ENCODE results near the gene DAP3.
"Not testable (repeated sequence)": the region's sequence is repeated elsewhere in the genome, so short reads cannot be mapped to it uniquely, and the experiment has no call there.

Gene DAP3

DNA sequence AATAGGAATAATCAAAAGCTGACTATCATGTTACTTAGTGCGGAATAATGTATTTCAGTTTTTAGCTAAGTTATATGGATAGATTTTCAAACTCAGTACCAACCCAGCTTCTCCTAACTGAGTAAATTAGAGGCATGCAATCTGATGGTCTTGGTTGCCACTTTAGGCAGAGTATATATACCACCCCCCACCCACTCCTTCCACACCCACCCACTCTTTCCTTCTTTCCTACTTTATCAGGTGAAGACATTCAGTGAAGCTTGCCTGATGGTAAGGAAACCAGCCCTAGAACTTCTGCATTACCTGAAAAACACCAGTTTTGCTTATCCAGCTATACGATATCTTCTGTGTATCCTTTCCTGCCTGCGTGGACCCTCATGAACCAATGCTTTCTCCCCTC, 36.3 kb downstream of the DAP3 start:
- no peak for DNase-seq

DNA sequence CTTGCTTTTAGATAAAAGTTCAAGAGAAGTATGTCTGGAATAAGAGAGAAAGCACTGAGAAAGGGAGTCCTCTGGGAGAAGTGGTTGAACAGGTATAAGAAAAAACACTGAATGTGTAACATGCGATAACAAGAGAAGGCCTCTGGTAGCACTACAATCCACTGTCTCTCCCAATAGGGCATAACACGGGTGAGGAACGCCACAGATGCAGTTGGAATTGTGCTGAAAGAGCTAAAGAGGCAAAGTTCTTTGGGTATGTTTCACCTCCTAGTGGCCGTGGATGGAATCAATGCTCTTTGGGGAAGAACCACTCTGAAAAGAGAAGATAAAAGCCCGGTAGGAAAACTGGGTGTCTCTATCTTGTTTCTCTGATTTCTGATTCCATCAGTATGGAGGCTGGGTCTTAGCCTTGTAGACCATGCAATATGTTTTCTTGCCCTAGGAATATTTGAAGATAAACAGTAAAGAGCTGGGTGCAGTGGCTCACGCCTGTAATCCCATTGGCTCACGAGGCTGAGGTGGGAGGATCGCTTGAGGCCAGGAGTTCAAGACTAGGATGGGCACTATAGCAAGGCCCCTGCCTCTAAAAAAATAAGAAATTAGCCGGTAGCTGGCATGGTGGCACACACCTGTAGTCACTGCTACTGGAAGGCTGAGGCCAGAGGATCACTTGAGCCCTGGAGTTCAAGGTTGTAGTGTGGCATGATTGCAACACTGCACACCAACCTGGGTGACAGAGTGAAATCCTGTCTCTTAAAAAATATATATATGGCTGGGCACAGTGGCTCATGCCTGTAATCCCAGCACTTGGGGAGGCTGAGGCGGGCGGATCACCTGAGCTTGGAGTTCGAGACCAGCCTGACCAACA, 40.4 kb downstream of the DAP3 start:
- peak; percentile 42 for DNase-seq

DNA sequence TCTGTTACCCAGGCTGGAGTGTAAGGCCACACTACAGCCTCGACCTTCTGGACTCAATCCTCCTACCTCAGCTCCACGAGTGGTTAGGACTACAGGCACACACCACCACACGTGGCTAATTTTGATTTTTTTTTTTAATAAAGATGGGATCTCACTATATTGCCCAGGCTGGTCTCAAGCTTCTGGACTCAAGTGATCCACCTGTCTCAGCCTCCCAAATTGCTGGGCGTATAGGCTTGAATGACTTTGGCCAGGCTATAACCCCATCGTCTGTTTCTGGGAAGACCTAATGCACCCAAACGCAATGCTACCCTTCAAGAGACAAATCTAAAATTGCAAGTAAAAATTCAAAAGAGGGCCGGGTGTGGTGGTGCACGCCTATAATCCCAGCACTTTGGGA, 52.1 kb downstream of the DAP3 start:
- no peak for DNase-seq

DNA sequence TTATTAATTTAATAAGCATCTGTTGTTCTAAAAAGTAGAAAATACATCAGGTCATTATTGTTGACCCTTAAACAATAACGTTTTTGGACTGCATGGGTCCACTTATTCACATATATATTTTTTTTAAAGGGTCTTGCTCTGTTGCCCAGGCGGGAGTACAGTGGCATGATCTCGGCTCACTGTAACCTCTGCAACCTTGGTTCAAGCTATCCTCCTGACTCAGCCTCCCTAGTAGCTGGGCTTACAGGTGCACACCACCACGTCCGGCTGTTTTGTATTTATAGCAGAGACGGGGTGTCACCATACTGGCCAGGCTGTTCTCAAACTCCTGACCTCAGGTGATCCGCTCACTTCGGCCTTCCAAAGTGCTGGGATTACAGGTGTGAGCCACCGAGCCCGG, 53.0 kb downstream of the DAP3 start:
- no peak for DNase-seq

DNA sequence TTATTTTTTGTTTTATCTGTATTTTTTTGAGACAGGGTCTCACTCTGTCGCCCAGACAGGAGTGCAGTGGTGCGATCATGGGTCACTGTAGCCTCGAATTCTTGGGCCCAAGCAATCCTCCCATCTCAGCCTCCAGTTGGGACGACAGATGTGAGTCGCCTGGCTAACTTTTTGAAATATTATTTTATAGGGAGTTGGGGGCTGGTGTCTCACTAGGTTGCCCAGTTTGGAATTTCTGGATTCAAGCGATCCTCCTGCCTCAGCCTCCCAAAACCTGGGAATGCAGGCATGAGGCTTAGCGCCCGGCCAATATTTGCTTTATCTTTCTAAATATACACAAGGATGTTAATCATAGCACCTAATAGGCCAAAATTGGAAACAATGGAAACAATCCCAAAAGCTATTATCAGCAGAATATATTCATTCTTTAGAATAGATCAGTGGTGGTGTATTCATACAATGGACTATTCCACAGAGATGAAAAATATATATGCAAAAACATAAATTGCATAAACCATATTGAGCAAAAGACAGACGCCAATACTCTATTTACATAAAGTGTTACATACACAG, 55.9 kb downstream of the DAP3 start:
- no peak for DNase-seq

DNA sequence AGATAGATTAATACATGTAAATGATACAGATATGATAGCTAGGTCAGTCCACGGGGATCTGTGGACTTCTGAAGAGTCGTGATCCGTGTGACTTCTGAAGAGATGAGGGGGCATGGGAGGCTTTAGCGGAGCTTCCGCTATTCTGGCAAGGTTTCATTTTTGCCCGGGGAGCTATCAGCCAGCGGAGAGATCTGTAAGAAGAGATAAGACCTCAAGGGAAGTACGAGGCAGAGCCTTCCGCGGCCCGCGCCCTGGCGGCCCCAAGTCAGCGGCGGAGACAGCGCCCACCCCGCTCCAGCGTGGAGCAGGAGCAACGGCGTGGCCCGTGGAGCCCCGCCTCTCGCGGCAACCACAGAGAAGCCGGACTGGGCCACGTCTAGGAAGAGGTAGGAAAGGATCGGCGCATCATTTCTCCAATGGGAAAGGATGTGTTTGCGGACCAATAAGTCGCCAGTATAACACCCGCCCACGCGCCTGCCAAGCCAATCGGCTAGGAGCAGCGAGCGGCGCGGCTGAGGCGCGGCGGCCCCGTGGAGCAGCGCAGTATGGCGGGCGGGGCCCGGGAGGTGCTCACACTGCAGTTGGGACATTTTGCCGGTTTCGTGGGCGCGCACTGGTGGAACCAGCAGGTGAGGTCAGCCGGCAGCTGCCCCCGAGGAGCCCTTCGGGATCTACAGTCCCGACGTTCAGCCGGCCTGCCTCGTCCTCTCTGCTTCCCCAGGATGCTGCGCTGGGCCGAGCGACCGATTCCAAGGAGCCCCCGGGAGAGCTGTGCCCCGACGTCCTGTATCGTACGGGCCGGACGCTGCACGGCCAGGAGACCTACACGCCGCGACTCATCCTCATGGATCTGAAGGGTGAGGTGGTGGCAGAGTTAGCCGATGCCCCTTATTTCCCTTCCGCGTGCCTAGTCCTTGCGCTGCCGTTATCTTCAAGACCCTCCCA, 56.7 kb downstream of the DAP3 start:
- DNase-seq: peak; percentile 98

DNA sequence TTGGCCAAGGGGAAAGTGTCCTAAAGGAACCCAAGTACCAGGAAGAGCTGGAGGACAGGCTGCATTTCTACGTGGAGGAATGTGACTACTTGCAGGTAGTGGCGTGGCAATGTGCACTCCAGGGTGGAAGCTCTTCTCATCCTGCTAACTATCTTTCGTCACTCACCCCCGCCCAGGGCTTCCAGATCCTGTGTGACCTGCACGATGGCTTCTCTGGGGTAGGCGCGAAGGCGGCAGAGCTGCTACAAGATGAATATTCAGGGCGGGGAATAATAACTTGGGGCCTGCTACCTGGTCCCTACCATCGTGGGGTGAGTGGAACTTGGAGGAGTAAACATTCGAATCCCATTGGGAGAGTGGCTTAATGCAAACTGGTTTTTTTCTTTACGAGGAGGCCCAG, 58.7 kb downstream of the DAP3 start:
- not testable (repeated sequence) for DNase-seq

DNA sequence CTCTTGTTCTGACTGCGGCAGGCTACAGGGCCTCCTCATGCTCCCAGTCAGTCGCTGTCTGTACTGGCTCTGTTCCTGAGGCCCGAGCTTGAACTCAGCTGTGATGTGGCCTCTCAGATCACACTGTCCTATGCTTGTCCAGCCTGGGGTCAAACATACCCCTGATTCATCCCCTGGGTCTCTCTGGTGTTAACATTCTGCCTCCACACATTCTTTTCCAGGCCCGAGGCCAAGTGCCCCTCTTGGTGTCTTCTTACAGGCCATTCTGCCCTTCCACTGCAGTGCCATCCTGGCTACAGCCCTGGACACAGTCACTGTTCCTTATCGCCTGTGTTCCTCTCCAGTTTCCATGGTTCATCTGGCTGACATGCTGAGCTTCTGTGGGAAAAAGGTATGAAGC, 59.2 kb downstream of the DAP3 start:
- DNase-seq: not testable (repeated sequence)

DNA sequence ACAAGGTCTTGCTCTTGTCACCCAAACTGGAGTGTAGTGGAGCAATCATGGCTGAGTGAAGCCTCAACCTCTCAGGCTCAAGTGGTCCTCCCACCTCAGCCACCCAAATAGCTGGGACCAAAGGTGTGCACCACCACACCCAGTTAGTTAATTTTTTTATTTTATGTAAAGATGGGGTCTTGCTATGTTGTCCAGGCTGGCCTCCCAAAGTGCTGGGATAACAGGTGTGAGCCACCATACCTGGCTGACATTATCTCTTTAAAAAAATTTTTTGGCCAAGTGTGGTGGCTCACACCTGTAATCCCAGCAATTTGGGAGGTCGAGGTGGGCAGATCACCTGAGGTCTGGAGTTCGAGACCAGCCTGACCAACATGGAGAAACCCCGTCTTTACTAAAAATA, 70.1 kb downstream of the DAP3 start:
- DNase-seq: not testable (repeated sequence)

DNA sequence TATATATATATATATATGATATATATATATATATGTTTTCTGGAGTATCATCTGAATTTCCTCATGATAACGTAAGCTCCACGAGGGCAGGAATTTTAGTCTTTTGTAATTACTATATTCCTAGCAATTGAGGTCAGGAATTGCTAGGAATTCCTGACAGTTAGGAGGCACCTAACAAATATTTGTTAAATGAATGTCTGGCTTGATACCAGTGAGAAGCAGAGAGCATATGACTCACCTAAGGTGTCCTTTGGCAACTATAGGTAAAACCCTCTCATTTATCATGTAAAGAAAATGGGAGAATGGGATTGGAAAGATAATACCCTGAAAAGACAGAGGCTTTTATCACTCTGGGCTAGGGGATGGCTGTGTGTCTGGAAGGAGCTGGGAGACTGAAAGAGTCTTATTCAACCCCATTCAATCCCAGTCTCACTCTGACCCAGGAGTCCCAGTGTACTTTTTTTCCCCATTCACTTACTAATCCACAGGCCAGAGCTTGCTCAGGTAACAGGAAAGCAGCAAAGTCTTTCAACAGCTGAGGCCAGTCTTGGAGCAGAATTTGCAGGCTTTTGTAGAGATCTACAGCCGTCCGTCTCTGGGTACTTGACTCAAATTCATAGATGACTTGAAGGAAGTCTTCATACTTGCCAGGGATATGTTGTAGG, 71.2 kb downstream of the DAP3 start:
- DNase-seq: no peak

DNA sequence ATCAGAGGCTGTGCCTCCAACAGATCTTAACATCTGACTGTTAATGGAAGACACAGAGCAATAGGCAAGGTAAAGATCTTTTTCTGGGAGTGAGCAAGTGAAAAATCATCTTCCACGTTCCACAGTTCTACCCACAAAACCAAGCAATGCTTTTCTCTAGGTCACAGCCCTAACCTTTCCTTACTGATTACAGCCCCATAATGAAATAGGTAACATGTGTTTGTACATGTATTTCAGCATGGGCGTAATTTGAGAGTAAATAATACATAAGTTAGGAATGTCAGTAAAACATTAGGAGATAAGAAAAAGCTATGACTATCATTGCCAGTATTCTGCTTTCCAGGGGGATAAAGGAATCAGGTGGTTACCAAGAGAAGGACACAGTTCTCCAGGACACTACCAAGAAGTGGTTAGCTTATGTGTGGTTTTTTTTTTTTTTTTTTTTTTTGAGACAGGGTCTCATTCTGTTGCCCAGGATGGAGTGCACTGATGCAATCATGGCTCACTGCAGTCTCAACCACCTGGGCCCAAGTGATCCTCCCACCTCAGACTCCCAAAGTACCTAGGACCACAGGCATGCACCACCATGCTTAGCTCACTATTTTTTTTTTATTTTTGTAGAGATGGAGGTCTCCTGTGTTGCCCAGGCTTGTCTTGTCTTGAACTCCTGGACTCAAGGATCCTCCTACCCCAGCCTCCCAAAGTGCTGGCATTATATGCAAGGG, 72.0 kb downstream of the DAP3 start:
- DNase-seq: no peak

DNA sequence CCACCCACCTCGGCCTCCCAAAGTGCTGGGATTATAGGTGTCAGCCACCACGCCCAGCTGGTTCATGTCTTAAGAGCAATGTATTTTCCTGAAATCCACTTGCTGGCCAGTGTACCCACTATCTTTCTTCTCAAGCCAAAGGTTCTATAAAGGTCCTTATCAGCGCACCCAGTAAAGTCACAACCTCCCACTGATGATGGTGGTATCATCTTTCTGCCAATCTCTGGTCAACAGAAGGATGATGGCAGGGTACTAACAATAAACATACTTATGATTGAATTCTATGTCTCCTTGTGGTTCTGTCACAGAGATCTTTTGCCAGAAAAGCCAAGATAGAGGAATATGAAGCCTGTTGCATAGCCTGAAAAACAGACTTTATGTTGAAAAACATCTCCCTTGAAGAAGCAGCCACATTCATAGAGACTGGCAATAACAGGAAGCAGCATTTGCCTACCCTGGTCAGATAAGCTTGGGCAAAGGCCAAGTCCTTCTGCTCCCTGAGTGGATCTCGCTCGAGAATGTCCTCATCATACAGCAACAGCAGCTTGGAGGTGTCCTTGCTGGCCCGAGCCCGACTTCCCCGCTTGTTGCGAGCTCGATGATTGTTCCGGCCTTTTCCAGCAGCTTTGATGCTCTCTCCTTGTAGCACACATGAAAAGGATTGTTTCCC, 73.0 kb downstream of the DAP3 start:
- DNase-seq: no peak

DNA sequence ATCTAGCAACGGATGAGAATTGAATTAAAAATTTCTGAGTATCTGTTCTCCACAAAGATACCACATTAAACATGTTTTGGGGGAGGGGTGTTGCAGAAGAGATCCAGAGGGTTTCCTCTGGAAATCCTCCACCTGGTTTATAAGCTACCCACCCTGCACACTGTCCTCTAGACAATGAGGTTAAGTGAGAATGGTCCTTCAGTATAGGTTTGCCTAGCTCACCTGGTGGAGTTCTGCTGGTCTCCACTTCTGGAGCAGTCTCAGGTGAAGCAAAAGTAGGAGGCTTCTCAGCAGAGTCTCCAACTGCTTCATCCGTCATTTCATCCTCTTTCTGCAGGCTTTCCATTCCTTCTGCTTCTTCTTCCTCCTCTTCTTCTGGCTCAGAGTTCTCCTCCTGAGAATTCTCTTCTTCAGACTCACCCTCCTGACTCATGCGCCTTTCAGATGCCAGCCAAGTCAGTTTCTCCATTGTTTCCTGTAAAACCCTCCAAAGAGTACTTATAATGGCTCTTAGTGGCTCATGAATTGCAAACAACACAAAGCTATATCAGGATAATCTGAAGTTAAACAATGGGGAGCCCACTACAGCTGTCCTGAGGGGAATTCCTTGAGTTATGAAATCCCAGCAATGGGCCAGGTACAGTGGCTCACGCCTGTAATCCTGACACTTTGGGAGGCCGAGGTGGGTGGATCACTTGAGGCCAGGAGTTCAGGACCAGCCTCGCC, 74.4 kb downstream of the DAP3 start:
- not testable (repeated sequence) for DNase-seq

DNA sequence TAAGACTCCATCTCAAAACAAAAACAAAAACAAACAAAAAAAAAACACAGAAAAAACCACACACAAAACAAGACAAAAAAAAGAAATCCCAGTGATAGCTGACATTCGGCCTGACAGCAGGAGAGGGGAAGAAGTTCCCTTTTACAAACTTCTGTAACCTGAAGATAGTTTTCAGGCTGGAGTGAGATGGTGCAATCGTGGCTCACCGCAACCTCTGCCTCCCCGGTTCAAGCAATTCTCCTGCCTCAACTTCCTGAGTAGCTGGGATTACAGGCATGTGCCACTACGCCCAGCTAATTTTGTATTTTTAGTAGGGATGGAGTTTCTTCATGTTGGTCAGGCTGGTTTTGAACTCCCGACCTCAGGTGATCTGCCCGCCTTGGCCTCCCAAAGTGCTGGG, 75.1 kb downstream of the DAP3 start:
- DNase-seq: not testable (repeated sequence)

DNA sequence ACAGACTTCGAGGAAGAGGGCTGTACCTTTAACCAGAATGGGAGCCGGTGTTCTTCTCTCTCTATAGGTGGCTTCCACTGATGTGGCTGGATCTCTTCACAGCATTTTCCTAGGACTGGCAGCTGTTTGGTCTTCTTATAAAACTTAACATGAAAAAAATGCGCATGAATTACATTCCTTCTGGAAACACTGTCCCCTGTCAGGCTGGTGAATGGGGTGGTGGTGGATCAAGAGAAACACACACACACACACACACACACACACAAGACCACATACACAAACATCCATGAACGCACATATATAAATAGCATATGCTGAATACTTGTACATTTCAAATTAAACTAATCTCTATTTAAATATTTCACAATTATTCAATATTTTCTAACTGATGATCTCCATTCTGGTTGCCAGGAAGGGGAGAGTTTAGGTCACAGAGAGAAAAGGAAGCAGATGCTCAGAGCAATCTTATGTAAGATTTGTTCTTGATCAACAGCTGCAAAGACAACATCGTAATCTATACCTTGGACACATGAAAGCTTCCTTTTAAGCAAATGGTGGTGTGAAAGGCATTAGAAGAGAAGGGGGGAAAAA, 78.6 kb downstream of the DAP3 start:
- not testable (repeated sequence) for DNase-seq

DNA sequence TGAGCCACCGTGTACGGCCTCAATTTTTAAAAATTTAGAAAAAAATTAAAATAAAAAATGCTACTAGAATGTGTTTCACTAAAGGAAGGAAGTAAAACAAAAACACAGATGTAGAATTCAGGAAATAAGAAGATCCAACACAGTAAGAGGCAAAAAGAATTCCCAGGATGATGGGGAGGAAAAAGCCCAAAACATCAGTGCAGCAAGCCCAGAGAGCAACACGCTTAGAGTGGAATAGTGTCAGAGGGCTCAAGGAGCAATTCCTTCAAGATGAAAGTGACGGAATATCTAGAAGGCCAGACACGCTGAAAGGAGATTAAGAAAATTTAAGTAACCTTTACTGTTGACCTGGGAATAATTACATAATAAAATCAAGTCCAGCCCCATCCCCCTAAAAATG, 80.4 kb downstream of the DAP3 start:
- no peak for DNase-seq

DNA sequence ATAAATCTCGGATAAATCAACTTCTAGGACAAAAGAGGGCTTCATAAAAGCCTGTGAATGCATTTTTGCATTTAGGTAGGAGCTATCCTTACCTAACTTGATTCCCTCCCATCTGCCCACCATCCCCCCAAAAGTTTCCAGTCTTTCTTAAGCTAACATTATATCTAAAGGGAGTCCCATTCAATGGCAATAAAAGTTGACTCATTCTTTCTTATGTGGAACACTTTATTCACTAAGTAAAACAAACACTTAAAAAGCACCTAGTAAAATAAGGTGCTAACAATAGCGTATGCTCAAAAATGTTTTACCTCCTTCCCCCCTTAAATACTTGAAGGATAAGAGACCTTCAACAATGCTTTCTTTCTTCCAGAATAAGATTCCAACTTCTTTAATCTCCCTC, 84.3 kb downstream of the DAP3 start:
- no peak for DNase-seq

DNA sequence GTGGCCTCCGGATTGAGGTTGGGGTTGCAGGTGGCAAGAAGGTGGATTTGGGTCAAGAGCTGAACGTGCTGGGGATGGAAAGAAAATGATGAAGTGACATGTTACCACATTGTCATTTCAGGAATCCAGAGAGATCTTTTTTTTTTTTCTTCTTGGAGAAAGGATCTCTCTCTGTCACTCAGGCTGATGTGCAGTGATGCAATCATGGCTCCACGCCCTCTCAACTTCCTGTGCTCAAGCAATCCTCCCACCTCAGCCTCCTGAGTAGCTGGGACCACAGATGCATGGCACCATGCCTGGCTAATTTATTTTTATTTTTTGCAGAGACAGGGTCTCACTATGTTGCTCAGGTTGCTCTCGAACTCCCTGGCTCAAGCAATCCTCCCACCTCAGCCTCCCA, 87.5 kb downstream of the DAP3 start:
- DNase-seq: no peak

DNA sequence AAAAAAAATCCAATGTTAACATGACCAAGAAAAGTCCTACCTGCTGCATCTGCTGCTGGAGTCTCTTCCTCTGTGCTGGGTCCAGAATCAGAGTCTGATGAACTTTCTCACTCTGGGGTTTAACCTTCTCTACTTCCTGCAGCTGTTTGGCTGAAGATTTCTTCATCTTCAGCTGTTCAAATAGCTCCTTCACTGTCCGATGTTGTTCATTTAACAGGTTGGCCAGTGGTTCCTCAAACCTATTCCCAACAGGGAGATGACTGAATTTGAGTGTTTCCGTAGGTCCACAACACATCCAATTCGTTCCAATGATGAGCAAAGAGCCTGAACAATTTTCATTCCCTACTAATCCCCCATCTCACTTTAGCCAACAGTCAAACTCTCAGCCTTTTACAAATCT, 88.7 kb downstream of the DAP3 start:
- no peak for DNase-seq
